ENCODE data around the gene BHLHA15.

The BHLHA15 gene

DNA sequence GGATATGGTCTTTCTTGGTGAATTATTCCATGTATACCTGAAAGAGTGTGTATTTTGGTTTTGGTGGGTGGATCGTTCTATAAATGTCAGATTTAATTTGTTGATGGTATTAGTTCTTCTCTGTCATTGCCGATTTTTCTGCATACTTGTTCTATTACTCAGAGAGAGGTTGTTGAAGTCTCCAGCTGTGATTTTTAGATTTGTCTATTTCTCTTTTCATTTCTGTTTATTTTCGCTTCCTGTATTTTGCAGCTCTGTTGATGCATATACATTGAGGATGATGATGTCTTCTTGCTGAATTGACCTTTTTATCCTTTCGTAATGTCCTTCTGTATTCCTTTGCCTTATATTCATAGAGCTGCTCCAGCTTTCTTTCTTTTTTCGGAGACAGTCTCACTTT, 12.1 kb upstream of the BHLHA15 start:
- H3K4me3 ChIP-seq (ENCODE audit: insufficient read depth, low read depth, low read length): no peak overlapping the region
- no peaks in the 10 kb centered on the region for H3K27me3 ChIP-seq (ENCODE audit: control insufficient read depth, insufficient read depth, low read length, poor library complexity, severe bottlenecking)
- no peak overlapping the region for H3K27ac ChIP-seq (ENCODE audit: insufficient read depth, low read depth, low read length, poor library complexity, severe bottlenecking)
- no peaks in the 10 kb centered on the region for H3K36me3 ChIP-seq (ENCODE audit: control insufficient read depth, insufficient read depth, low read length)
- H3K9me3 ChIP-seq (ENCODE audit: control insufficient read depth, low read length): no peaks in the 10 kb centered on the region
- H3K4me1 ChIP-seq (ENCODE audit: control insufficient read depth, insufficient read depth, low read length): no peaks in the 10 kb centered on the region
- WGBS, 2 experiments: 94 to 97% methylated on average over 5 of the region's 5 CpGs

GRCh38 chr7:98200364-98200763, 10.9 kb upstream of the BHLHA15 start:
- Histone ChIP-seq H3K27me3 (ENCODE audit: control insufficient read depth, insufficient read depth, low read length, poor library complexity, severe bottlenecking) (no peaks in the 10 kb centered on the region), H3K4me3 (ENCODE audit: insufficient read depth, low read depth, low read length) (no peak overlapping the region), H3K4me1 (ENCODE audit: control insufficient read depth, insufficient read depth, low read length) (no peaks in the 10 kb centered on the region), H3K36me3 (ENCODE audit: control insufficient read depth, insufficient read depth, low read length) (no peaks in the 10 kb centered on the region), H3K27ac (ENCODE audit: insufficient read depth, low read depth, low read length, poor library complexity, severe bottlenecking) (no peak overlapping the region), H3K9me3 (ENCODE audit: control insufficient read depth, low read length) (no peaks in the 10 kb centered on the region)
- WGBS, 2 experiments: 95% methylated on average over 6 of the region's 6 CpGs

- no peaks in the 10 kb centered on the region for H3K9me3 ChIP-seq (ENCODE audit: control insufficient read depth, low read length)
- H3K4me3 ChIP-seq (ENCODE audit: insufficient read depth, low read depth, low read length): no peak overlapping the region
- H3K27me3 ChIP-seq (ENCODE audit: control insufficient read depth, insufficient read depth, low read length, poor library complexity, severe bottlenecking): no peaks in the 10 kb centered on the region
- no peak overlapping the region for H3K27ac ChIP-seq (ENCODE audit: insufficient read depth, low read depth, low read length, poor library complexity, severe bottlenecking)
- 93 to 94% methylated on average over 15 of the region's 15 CpGs for WGBS, 2 experiments
- no peaks in the 10 kb centered on the region for H3K4me1 ChIP-seq (ENCODE audit: control insufficient read depth, insufficient read depth, low read length)
- H3K36me3 ChIP-seq (ENCODE audit: control insufficient read depth, insufficient read depth, low read length): no peaks in the 10 kb centered on the region
Measured at GRCh38 chr7:98202367-98203195, 8.7 kb upstream of the BHLHA15 start.

DNA sequence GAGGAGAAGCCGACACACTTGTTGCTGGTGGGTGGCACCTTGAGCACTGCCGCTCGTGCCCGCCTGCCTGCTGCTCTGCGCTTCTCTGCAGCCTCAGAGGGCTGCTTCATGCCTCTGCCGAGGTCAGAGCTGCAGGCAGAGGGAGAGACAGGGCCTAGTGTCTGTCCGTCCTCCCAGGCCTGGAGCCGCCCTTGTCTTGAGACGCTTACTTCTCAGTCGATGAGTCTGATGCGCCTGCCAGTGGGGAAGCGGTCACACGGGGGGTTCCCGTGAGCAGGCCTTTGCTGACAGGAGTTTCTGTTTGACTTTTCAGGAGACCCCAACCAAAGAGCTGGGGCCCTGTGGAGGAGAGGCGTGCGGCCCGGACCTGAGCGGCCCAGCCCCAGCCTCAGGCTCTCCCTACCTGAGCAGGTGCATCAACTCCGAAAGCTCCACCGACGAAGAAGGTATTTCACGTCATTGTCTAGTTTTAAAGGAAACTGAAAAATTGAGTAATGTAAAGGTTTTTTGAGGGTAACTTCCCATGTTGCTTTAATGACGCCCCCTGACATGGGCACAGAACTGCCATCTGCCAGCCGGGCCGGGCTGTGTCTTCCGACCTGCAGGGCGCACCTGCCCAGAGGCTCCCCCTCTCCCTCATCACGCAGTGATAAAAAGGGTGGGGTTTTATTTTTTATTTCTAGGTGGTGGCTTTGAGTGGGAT, 7.8 kb upstream of the BHLHA15 start:
- Histone ChIP-seq H3K9me3 (ENCODE audit: control insufficient read depth, low read length) (no peaks in the 10 kb centered on the region), H3K4me3 (ENCODE audit: insufficient read depth, low read depth, low read length) (no peak overlapping the region), H3K36me3 (ENCODE audit: control insufficient read depth, insufficient read depth, low read length) (no peaks in the 10 kb centered on the region), H3K4me1 (ENCODE audit: control insufficient read depth, insufficient read depth, low read length) (no peaks in the 10 kb centered on the region), H3K27ac (ENCODE audit: insufficient read depth, low read depth, low read length, poor library complexity, severe bottlenecking) (no peak overlapping the region), H3K27me3 (ENCODE audit: control insufficient read depth, insufficient read depth, low read length, poor library complexity, severe bottlenecking) (no peaks in the 10 kb centered on the region)
- 96% methylated on average over 27 of the region's 28 CpGs for WGBS, 2 experiments

DNA sequence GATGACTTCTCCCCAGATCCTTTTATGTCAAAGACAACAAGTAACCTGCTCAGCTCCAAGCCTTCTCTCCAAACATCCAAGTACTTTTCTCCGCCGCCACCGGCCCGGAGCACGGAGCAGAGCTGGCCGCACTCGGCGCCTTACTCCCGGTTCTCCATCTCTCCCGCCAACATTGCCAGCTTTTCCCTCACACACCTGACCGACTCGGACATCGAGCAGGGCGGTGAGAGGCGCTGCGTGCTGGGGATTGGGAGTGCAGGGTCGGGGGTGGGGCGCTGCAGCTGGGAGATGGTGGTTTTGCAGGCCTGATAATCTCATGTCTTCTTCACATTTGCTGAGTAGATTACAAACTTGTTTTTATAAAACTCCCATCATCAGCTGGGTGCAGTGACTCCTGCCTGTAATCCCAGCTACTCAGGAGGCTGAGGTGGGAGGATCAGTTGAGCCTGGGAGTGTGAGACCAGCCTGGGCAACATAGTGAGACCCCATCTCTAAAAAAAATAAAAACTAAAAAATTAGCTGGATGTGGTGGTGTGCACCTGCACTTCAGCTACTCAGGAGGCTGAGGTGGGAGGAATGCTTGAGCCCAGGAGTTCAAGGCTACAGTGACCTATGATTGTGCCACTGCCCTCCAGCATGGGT, 7.2 kb upstream of the BHLHA15 start:
- Histone ChIP-seq H3K27ac (ENCODE audit: insufficient read depth, low read depth, low read length, poor library complexity, severe bottlenecking) (no peak overlapping the region), H3K36me3 (ENCODE audit: control insufficient read depth, insufficient read depth, low read length) (no peaks in the 10 kb centered on the region), H3K4me1 (ENCODE audit: control insufficient read depth, insufficient read depth, low read length) (no peaks in the 10 kb centered on the region), H3K9me3 (ENCODE audit: control insufficient read depth, low read length) (no peaks in the 10 kb centered on the region), H3K27me3 (ENCODE audit: control insufficient read depth, insufficient read depth, low read length, poor library complexity, severe bottlenecking) (no peaks in the 10 kb centered on the region), H3K4me3 (ENCODE audit: insufficient read depth, low read depth, low read length) (no peak overlapping the region)
- 94 to 95% methylated on average over 18 of the region's 18 CpGs for whole genome bisulfite sequencing, 2 experiments

- 94 to 96% methylated on average over 11 of the region's 11 CpGs for WGBS, 2 experiments
- H3K36me3 ChIP-seq (ENCODE audit: control insufficient read depth, insufficient read depth, low read length): no peaks in the 10 kb centered on the region
- H3K4me3 ChIP-seq (ENCODE audit: insufficient read depth, low read depth, low read length): no peak overlapping the region
- H3K27me3 ChIP-seq (ENCODE audit: control insufficient read depth, insufficient read depth, low read length, poor library complexity, severe bottlenecking): no peaks in the 10 kb centered on the region
- no peaks in the 10 kb centered on the region for H3K4me1 ChIP-seq (ENCODE audit: control insufficient read depth, insufficient read depth, low read length)
- no peaks in the 10 kb centered on the region for H3K9me3 ChIP-seq (ENCODE audit: control insufficient read depth, low read length)
- H3K27ac ChIP-seq (ENCODE audit: insufficient read depth, low read depth, low read length, poor library complexity, severe bottlenecking): no peak overlapping the region
Measured at GRCh38 chr7:98204670-98205069, 6.6 kb upstream of the BHLHA15 start.

DNA sequence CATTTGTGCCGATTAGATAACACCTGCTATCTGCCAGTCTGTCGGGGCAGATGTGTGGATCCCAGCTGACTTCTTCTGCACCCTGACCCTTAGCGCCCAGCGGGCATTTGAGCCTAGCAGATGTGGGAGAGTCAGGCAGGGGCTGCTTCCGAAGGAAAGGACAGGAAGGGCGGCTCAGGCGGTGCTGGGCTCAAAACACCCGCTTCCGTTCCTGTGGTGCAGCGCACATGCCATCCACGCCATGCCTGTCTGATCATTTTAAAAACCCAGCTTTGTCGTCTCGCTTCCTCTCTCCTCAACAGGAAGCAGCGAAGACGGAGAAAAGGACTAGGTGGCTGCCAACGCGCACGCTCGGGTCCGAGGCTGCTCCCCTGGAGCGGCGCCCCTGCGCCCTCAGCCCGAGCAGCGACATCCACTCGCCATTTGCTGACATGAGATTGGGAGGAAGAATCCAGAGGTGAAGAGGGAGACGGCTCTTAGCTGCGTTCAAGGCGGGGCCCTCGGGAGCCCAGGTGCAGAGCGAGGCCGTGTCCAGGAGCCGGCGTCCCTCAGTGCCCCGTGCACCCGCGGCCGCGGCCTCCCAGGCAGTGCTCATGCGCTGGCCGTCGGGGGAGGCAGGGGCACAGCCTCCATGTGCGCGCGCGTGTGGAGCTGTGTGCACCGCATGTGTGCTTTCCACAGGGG, 5.9 kb upstream of the BHLHA15 start:
- H3K4me1 ChIP-seq (ENCODE audit: control insufficient read depth, insufficient read depth, low read length): no peaks in the 10 kb centered on the region
- 96% methylated on average over 47 of the region's 47 CpGs for WGBS, 2 experiments
- H3K27me3 ChIP-seq (ENCODE audit: control insufficient read depth, insufficient read depth, low read length, poor library complexity, severe bottlenecking): no peaks in the 10 kb centered on the region
- H3K36me3 ChIP-seq (ENCODE audit: control insufficient read depth, insufficient read depth, low read length): no peaks in the 10 kb centered on the region
- H3K4me3 ChIP-seq (ENCODE audit: insufficient read depth, low read depth, low read length): no peak overlapping the region
- no peak overlapping the region for H3K27ac ChIP-seq (ENCODE audit: insufficient read depth, low read depth, low read length, poor library complexity, severe bottlenecking)
- H3K9me3 ChIP-seq (ENCODE audit: control insufficient read depth, low read length): no peaks in the 10 kb centered on the region

- Histone ChIP-seq H3K4me1 (ENCODE audit: control insufficient read depth, insufficient read depth, low read length) (peaks cover 3% of the 10 kb centered on the region), H3K4me3 (ENCODE audit: insufficient read depth, low read depth, low read length) (no peak overlapping the region), H3K27me3 (ENCODE audit: control insufficient read depth, insufficient read depth, low read length, poor library complexity, severe bottlenecking) (no peaks in the 10 kb centered on the region), H3K27ac (ENCODE audit: insufficient read depth, low read depth, low read length, poor library complexity, severe bottlenecking) (no peak overlapping the region), H3K9me3 (ENCODE audit: control insufficient read depth, low read length) (no peaks in the 10 kb centered on the region), H3K36me3 (ENCODE audit: control insufficient read depth, insufficient read depth, low read length) (no peaks in the 10 kb centered on the region)
- 95 to 96% methylated on average over 47 of the region's 47 CpGs for WGBS, 2 experiments
Measured at GRCh38 chr7:98206451-98207330, 4.5 kb upstream of the BHLHA15 start.

DNA sequence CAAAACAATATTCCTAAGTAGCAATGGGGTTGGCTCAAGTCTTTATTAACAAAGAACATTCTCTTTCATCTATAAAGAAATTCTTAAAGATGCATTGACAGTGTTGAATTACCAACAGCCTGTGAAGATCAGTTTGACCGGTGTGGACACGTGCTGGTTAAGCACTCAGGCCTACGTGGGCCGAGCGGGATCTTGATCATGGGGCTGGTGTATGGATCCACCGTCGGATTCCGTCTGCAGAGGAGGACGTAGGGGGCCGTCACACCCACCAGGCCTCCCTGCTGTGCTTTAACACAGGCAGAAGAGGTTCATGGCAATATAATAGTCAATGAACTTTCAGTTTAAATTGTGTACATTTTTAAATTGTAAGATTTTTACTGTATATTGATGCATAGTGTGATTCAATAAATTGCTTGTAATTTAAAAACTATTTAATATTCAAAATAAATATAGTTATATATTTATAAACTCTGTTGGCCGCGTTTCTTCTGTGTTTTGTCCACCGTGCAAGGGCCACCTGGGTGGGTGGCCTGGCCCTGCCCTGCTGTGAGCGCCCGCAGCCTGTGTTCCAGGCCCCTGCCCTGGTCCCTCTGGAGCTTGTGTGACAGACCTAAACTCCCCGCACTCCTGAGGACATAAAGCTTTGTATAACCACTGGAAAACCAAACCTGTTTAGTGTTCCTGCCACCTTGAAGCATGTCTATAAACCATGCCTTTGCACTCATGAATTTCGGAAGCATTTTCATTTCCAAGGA, 1.9 kb upstream of the BHLHA15 start:
- Histone ChIP-seq H3K36me3 (ENCODE audit: control insufficient read depth, insufficient read depth, low read length) (no peaks in the 10 kb centered on the region), H3K9me3 (ENCODE audit: control insufficient read depth, low read length) (no peaks in the 10 kb centered on the region), H3K4me3 (ENCODE audit: insufficient read depth, low read depth, low read length) (no peak overlapping the region), H3K27me3 (ENCODE audit: control insufficient read depth, insufficient read depth, low read length, poor library complexity, severe bottlenecking) (no peaks in the 10 kb centered on the region), H3K4me1 (ENCODE audit: control insufficient read depth, insufficient read depth, low read length) (peaks cover 5% of the 10 kb centered on the region), H3K27ac (ENCODE audit: insufficient read depth, low read depth, low read length, poor library complexity, severe bottlenecking) (no peak overlapping the region)
- 90 to 96% methylated on average over 17 of the region's 17 CpGs for WGBS, 2 experiments

Data from ectodermal cell (in vitro differentiated cells).